DOHH2 (cell line): Measurements from ENCODE around the gene GSG1L2.

Experiments used
- H3F3A ChIP-seq: fragments of 200-600 bp; sonication (generic), shearing (Covaris generic); 2 replicates; pipeline ENCODE4 v1.6.0; 2016; ENCODE audit warnings: antibody characterized with exemption, mild to moderate bottlenecking; ENCODE audit not compliant: control insufficient read depth, insufficient read depth
- H3K27ac ChIP-seq: fragments of 200-600 bp; sonication (generic); 2 replicates; pipeline ENCODE4 v1.5.1; 2014; ENCODE audit warnings: low read depth, mild to moderate bottlenecking, low read length, moderate library complexity
- H3K27me3 ChIP-seq: fragments of 200-600 bp; sonication (generic); 2 replicates; pipeline ENCODE4 v1.6.1; 2014; ENCODE audit warnings: mild to moderate bottlenecking, low read length, mixed read lengths; ENCODE audit not compliant: control insufficient read depth
- H3K36me3 ChIP-seq: fragments of 200-600 bp; sonication (generic); 2 replicates; pipeline ENCODE4 v1.6.1; 2014; ENCODE audit warnings: mild to moderate bottlenecking, low read length, moderate library complexity, mixed read lengths; ENCODE audit not compliant: control insufficient read depth
- H3K4me1 ChIP-seq: fragments of 200-600 bp; sonication (generic); 2 replicates; pipeline ENCODE4 v1.6.1; 2014; ENCODE audit warnings: mild to moderate bottlenecking, low read length, mixed read lengths; ENCODE audit not compliant: control insufficient read depth
- H3K4me2 ChIP-seq: fragments of 200-600 bp; sonication (generic); 2 replicates; pipeline ENCODE4 v1.6.0; 2014; ENCODE audit warnings: mild to moderate bottlenecking, low read length, moderate library complexity
- H3K4me3 ChIP-seq: fragments of 200-600 bp; sonication (generic); 2 replicates; pipeline ENCODE4 v1.5.1; 2014; ENCODE audit warnings: mild to moderate bottlenecking, low read length, mixed read lengths
- H3K79me2 ChIP-seq: fragments of 200-600 bp; sonication (generic); 2 replicates; pipeline ENCODE4 v1.6.1; 2014; ENCODE audit warnings: mild to moderate bottlenecking, low read length, mixed read lengths; ENCODE audit not compliant: control insufficient read depth
- H3K9me2 ChIP-seq: fragments of 200-600 bp; sonication (generic); replicated peaks from 2 replicates; pipeline ENCODE4 v1.6.1; 2014; ENCODE audit warnings: mild to moderate bottlenecking, low read length, mixed read lengths; ENCODE audit not compliant: control insufficient read depth
- H3K9me3 ChIP-seq: fragments of 200-600 bp; sonication (generic); 2 replicates; pipeline ENCODE4 v1.6.1; 2014; ENCODE audit warnings: antibody characterized with exemption, low read length, mixed read lengths; ENCODE audit not compliant: control insufficient read depth, insufficient read depth
- H4K20me1 ChIP-seq: fragments of 200-600 bp; sonication (generic); 2 replicates; pipeline ENCODE4 v1.6.0; 2014; ENCODE audit warnings: low read depth, mild to moderate bottlenecking, antibody characterized with exemption, low read length, moderate library complexity; ENCODE audit not compliant: control insufficient read depth, insufficient read depth
- CTCF ChIP-seq: fragments of 200-600 bp; sonication (generic); IDR thresholded peaks from one replicate; pipeline ENCODE4 v1.5.1; 2014; ENCODE audit warnings: antibody characterized with exemption, mild to moderate bottlenecking, low read depth, low read length; ENCODE audit not compliant: poor library complexity, severe bottlenecking
- EZH2phosphoT487 ChIP-seq: fragments of 200-600 bp; sonication (generic); IDR thresholded peaks from 2 replicates; pipeline ENCODE4 v1.6.1; 2017; ENCODE audit warnings: borderline replicate concordance, mild to moderate bottlenecking, antibody characterized with exemption, low read length, moderate library complexity, mixed read lengths

The GSG1L2 gene

DNA sequence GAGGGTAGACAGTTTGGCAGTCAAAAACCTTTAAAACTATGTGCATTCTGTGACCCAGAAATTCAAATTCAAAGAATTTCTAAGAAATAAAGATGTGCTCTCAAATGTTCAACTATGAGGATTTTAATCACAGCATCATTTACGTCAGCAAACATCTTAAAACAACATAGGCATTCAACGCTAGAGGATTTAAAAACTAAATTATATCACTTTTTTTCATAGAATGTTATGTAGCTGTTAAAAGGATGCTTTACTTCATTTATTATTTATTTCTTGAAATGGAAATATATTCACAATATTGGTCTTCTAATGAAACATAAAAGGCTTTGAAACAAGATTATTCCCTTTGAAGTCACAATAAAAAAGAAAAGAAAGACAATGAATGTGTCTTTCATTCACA, 7.5 kb upstream of the GSG1L2 start:
- Histone ChIP-seq H3K36me3 (no peaks in the 10 kb centered on the region), H3K27ac (no peak overlapping the region), H3K9me2 (no peaks in the 10 kb centered on the region), H4K20me1 (no peaks in the 10 kb centered on the region), H3K79me2 (no peaks in the 10 kb centered on the region), H3K4me2 (no peak overlapping the region), H3K27me3 (no peaks in the 10 kb centered on the region), H3K4me1 (no peaks in the 10 kb centered on the region), H3K4me3 (no peak overlapping the region), H3F3A (no peaks in the 10 kb centered on the region), H3K9me3 (no peaks in the 10 kb centered on the region)
- TF ChIP-seq EZH2phosphoT487: no peak

GRCh38 chr17:9828296-9829295, 6.7 kb upstream of the GSG1L2 start:
- no peak overlapping the region for H3K27ac ChIP-seq
- H3K9me2 ChIP-seq: no peaks in the 10 kb centered on the region
- no peaks in the 10 kb centered on the region for H4K20me1 ChIP-seq
- TF ChIP-seq EZH2phosphoT487 (no peak), CTCF (no peak)
- H3K9me3 ChIP-seq: no peaks in the 10 kb centered on the region
- H3K79me2 ChIP-seq: no peaks in the 10 kb centered on the region
- no peaks in the 10 kb centered on the region for H3K27me3 ChIP-seq
- no peaks in the 10 kb centered on the region for H3K36me3 ChIP-seq
- no peak overlapping the region for H3K4me2 ChIP-seq
- H3K4me1 ChIP-seq: no peaks in the 10 kb centered on the region
- H3F3A ChIP-seq: no peaks in the 10 kb centered on the region
- H3K4me3 ChIP-seq: no peak overlapping the region

- Histone ChIP-seq H3K27me3 (no peaks in the 10 kb centered on the region), H3K36me3 (no peaks in the 10 kb centered on the region), H4K20me1 (no peaks in the 10 kb centered on the region), H3K4me1 (no peaks in the 10 kb centered on the region), H3K27ac (no peak within 1 kb of the TSS), H3K79me2 (no peaks in the 10 kb centered on the region), H3K4me2 (no peak within 1 kb of the TSS), H3K9me3 (no peaks in the 10 kb centered on the region), H3K9me2 (no peaks in the 10 kb centered on the region), H3K4me3 (no peak within 1 kb of the TSS), H3F3A (no peaks in the 10 kb centered on the region)
- no peak for TF ChIP-seq EZH2phosphoT487
- TF ChIP-seq CTCF: no peak
Measured at GRCh38 chr17:9825641-9826150, 3.8 kb upstream of the GSG1L2 start, which contains the start of gene GLP2R. TSS of gene GLP2R (plus strand) at chr17:9825924. CDS start at chr17:9826064, 140 bp downstream.

GRCh38 chr17:9824797-9825338, 3.0 kb upstream of the GSG1L2 start:
- Histone ChIP-seq H3K27me3 (no peaks in the 10 kb centered on the region), H3K4me2 (no peak overlapping the region), H3K79me2 (no peaks in the 10 kb centered on the region), H4K20me1 (no peaks in the 10 kb centered on the region), H3K4me1 (no peaks in the 10 kb centered on the region), H3K36me3 (no peaks in the 10 kb centered on the region), H3K4me3 (no peak overlapping the region), H3K9me2 (no peaks in the 10 kb centered on the region), H3K27ac (no peak overlapping the region), H3F3A (no peaks in the 10 kb centered on the region), H3K9me3 (no peaks in the 10 kb centered on the region)
- no peak for TF ChIP-seq EZH2phosphoT487
- TF ChIP-seq CTCF: no peak
